Effector CD8-positive, alpha-beta T cell (primary cell): ENCODE data around the gene CTDSPL.
"Not testable (repeated sequence)": the region's sequence is repeated elsewhere in the genome, so short reads cannot be mapped to it uniquely, and the experiment has no call there.

Experiments
- DNase-seq: peaks from one replicate; lab custom pipeline; 2025; lab: John Stamatoyannopoulos, UW

CTDSPL gene

DNA sequence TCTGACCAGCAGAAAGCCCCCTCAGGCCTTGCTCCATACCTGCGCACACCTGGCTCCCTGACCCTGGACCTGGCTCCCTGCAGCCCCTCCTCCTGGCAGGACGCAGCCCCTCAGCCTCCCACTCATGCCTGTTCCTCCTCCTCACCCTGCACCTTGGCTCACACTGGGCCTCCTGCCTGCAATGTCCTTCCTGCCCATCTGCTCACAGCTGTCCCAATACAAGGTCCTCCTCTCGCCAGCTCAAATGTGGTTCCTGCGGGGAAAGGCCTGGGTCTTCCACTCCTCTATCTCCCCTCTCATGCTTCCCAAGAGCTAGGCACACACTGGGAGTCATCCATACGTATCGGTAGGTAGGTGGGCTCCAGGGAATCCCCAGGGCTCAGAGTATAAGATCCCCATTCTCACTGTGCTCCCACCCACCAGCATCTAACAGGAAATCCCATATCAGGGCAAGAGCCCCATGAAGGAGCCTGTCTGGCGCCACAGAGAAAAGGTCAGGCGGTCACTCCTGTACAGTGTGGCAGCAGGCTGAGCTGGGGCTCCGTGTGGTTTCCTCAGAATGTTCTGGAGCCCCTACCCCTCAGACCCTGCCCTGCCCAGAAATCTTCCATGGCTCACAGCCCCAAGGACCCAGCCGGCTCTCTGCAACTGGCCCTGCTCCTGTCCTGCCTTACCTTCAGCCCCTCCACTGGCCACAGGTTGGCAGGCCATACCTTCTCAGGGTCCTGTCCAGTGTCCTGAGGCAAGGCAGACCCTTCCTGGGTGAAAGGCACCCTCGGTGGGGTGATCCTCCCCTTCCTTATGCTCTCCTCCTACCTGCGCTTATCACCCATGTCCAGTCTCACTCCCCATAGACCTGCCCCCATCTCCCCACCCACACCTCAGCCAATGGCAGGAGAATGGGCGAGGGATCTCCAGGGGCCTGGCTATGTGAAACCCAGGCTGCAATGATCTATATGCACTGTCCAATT is 156.9 kb downstream of the CTDSPL start:
- no peak for DNase-seq

DNA sequence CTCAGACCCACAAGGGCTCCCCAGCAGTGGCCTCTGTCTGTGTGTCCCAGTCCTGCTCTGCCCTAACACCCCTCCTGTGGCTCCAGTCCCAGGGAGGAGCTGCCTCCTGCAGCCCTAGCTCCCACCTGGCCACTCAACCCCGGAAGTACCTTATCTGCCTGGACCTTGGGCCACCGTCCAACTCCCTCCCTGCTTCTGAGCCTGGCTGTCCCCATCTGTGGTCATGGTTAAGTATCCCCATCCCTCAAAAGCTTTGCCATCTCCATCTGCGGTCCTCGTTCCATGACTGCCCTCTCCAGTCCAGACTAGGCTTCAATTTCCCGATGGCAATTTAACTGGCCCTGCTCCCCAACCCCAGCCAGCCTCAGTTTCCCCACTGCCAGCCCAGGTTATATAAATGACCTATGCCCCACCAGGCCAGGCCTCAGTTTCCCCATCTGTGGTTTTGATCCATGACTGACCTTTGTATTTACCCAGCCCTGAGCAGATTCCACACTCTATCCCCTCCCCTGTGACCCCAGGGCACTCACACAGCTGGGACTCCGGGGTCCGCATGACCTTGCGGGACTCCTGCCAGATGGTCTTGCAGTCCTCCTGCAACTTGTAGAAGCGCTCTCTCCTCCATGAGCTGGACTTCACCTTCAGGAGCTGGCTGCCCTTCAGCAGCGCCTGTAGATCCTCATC is 158.1 kb downstream of the CTDSPL start:
- no peak for DNase-seq

DNA sequence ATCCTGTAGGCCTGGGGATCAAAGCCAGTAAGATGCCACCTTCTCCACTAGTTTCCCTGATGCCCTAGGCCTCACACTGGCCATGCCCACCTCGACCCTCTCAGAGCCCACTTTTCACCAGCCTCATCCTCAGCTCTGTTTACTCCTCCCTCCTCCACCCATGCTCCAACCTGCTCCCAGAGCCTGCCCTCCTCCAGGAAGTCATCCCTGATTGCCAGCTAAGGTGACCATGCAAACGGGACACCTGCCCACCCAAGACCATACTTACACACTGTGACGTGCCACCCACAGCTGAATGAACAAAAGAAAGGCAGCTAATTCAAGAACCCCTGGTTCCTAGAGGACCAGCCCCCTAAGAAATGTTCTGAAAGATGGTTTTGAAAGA is 158.7 kb downstream of the CTDSPL start:
- DNase-seq = no peak

DNA sequence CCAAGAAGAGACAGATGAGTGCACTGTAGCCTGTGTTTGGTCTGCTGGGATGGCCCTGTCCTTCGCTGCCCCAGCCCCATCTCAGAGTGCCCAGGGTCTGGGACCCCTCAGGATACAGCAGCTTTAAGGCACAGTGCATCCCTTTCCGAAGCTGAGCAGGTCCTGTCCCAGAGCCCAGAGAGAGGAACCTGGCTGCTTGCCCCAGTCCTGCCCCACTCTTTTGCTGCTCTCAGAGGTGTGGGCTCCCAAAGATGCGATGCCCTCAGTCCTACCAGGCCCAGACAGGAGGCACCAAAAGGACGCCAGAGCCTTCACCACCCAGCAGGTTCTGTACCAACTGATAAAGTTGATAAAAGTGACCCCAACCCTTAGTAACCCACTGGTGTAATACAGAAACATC is 159.5 kb downstream of the CTDSPL start:
- DNase-seq = no peak

DNA sequence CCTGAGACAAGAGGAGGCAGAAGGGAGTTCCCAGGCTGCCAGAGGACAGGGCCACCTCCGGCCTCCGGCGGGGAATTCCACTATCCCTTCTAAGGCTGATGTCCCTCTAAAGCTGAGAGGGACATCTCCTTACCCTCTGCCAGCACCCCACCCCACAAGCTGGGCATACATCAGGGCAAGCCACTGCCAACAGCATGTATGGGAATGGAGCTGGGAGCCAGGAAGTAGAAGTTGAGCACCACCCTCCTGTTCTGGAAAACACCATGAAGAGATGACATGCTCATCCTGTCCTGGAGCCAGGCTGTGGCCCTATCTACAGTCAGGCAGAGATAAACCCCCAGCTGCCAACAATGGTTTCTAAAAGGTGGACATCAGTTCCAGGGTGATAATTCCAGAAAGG is 160.6 kb downstream of the CTDSPL start:
- no peak for DNase-seq

DNA sequence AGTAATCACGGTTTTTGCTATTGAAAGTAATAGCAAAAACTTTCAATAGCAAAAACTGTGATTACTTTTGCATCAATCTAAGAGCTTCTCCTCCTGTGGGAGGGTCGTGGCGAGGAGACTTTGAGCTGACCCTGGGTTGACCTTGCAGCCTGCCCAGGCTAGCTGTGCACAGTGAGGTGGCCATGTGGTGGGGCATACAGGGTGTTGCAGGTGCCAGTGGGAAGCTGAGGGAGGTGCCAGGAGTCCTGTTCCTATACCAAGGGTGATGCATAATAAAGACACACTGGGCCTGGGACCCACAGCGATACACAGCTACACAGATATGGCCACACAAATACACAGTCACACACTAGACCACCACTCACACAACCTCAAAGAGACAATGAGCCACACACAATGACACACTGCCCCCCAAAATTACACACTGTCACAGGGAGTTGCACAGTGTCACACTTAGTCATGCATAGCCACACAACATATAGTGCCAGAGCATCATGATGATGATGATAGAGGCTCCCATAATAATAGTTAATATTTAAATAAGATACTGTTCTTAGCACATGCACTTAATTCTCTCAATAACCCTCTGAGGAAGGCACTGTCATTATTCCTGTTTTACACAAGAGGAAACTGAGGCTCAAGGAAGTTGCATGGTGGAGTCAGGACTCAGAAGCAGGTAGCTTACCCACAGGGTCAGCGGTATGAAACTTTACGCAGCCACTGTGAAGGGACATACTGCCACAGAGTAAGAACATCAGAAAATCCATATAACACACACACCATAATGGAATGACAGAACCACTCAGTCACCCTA is 161.4 kb downstream of the CTDSPL start:
- no peak for DNase-seq

DNA sequence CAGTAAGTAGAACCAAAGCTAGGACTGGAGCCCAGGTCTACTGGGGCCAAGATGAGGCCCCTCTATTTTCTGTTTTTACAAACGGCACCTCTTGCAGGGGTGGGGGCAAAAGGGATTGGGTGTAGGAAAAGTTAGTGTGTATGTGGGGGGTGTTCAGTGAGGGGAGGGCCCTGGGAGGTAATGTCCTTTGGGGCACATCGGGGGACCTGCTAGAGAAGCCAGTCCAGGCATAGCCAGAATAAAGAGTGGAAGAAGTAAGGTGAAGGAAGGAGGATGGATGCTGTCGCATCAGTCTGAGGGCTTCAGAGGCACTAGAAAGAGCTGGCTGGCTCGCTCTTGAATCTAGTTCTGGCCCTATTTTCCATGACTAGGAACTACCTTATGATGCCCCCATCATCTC is 165.2 kb downstream of the CTDSPL start:
- DNase-seq = no peak

DNA sequence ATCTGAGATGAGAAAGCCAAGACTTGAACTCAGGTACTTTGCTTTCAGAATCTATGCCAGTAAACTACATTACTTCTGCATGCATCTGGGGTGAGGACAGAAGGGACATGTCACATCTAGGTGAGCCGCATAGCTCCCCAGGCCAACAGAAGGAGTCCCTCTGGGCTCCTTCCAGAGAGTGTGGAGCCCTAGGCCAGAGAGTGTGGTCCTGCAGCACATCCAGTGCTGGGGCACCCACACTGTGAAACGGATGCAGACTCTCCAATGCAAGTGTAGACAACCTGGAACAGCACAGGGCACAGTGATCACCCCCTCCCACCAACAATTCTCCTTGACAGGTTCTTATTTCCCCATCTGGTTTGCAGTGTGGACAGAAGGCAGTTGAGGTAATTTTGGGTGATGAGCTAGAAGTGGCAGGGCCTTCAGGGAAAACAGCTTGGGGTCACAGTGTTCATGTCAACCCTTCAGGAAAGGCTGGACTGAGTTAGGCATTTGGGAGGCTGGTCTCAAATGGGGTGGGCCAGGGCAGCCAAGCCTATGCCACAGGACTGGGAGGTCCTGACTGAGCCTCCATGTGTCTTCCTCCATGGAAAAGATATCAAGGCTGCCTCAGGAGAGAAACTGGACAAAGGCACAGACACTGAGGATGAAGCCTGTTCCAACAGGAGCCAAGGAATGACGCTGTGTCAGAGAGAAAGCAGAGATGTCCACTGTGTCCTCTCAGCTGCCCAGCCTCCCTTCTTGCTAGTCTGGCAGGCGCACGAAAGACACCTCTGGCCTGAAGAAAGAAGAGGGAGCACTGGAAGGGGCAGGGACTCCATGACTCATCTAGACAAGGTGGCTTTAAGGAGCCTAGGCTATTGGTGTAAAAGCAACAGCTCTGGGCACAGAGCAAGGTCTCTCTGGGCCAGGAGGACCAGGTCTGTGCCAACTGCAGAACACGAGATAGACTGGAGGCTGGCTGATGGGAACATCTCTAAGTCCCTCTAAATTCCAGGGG is 166.1 kb downstream of the CTDSPL start:
- no peak for DNase-seq

DNA sequence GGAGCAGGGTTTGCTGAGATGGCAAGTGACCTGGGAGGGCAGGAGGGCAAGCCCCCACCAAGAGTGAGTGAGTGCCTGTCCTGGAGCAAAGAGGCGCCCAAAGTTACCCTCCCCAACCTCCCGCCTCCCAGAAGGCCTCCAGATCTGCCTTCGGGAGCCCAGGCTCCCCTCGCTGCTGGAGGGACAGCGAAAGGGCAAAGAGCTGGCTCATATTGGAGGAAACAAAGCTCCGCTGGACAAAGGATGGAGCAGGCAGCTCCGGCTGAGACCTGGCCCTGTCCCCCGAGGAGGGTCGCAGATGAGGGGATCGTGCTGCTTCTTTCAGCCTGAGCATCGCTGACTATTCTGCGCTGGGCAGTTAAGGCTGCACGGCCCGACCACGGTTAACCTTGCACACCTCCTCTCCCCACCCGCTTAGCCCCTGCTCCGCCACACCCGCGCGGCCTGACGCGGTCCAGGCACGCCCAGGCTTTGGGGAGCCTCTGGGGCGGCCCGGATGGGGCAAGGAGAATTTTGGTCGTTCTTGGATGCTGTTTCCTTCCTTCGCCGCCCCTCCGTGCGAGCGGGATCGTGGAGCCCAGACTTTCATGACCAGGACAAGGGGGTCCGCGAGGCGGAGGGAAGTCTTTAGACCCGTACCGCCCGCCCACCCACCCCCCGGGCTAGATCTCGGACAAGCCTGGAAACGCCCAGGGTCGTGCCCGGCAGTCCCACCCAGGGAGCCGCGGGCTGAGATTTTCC is 167.1 kb downstream of the CTDSPL start:
- no peak for DNase-seq

DNA sequence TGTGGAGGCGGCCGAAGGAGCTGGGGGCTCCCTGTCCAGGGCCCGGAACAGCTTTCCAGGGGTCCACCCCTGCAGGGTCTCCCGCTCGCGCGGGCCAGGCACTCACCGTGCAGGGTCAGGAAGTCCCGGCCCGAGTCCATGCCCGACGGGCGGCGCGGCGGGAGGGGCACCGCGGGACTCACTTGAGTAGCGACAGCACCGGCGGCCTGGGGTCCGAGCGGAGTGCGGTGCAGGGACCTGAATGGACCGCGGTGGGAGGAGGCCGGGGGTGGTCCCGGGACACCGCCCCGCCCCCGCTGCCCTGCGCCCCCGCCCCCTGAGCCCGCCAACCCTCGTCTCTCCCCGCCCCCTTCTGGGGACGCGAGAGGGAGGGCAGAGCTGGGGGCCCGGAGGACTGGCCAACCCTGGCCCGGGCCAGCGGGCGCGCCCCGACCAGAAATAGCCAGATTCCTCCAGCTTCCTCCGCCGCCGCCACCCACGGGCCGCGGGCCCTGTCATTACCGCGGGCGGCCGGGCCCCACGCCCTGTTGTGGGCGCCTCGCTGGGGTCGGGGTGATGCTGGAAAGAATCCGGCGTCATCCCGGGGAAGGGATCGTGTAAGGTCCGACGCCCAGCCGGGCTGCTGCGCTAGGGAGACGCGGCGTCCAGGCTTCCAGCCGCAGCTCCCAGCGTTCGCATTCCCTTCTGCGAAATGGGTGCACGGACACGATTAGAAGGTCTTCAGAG is 167.9 kb downstream of the CTDSPL start, which contains the start of gene PLCD1:
Gene PLCD1, minus strand, starts transcription at position 243 of the 726 bp plus-strand sequence. Its CDS starts 103 bp downstream, at position 140.
- peak; percentile 38 for DNase-seq

DNA sequence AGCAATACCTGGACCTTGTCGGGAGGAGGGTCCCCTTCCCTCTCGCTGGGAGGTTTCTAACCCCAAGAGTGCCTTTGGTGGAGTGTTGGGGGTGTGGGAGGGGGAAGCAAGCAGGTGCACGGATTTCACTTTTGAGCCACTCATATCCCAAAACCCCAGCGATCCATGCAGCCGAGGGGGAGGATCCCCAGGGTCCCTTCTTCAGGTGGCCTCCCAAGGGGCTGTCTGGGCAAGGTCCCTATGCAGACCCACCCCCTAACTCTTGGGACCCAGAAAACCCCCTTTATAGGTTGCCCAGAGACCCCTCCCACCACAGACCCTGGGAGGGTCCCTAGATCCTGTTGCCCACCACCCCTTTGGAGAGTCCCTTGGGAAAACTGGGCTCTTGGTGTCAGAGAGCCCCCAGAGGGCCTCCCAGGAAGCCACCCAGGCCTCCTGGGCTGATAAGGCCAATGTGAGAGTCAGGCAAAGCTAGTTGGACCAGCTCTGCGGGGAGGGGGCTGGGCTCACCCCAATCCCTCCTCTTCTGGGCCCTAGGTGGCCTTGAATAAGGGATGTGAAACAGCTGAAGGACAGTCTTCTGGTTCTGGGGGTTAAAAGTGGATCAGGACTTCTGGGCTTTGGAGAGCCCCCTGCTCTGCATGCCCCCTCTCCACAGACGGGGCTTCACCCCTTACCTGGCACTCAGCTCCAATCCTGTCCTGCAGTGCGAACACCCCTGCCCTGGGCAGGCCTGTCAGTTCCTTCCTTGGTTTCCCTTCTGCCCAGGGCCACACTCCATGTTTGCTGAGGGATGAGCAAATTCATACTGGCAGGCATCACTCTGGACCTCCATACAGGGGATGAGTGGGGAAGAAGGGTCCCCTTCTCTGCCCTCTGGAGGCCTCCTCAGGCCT is 168.7 kb downstream of the CTDSPL start:
- DNase-seq = no peak

DNA sequence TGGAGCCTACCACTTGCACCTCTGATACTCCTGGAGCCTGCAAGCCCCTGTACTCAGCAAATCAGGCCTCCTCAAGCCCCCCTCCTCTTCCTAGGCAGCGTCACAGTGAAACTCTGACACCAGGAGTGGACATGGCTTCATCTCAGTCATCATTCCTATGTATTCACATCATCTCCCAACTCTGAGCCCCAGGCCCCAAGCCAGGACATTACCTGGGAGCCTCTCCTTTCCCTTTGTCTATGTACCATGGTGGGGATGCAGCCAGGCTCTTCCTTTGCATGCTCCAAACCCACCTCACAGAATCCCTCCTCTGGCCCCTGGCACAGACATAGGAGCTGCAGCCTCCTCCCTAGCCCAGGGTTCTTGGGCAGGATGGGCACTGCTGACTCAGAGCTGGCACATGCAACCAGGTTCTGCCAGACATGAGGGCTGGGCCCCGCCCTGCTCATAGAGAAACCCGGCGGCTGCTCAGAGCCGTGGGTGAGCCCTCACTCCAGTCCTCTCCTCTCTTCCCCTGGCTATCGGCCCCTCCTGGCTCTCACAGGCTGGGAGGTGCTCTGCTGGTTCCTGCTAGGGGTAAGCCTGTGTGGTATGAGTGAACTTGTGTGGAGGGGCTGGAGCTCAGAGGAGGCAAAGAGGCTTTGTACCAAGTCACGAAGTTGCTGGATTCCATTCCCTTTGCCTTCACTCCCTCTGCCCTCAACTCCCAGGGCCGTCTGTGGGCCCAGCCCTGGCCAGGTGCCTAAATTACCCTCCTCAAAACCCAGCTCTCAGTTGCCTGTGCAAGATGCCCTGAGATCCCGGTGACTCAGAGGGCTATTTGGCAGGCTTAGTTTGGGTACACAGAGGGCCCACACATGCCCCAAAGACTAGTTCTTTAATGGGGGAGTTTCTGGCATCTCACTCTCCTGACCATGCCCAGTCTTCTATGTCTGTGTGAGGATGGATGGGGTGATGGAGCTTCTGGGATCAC is 169.6 kb downstream of the CTDSPL start:
- DNase-seq = no peak

DNA sequence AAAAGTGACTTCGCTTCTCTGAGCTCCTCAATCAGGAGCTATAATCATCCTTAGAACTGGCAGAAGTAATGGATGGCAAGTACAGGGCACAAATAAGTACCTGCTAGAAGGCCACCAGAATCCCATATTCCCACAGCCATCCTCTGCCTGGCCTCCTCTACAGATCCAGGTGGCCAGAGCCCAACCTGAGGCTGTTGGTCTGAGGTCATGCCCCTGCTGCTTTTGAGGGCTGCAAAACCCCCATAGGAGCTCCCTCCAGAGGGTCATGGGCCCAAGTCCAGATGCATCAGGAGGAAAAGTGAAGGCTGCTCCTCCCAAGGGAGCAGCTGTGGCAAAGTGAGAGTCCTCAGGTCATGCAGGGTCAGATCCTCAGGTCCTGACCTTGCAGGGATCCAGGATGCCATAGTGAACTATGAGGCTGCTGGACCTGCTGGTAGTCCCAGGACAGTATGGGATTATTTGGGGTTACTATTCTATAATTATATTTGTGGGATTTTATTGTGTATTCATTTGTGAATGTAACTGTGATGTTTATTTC is 170.7 kb downstream of the CTDSPL start:
- DNase-seq = no peak

DNA sequence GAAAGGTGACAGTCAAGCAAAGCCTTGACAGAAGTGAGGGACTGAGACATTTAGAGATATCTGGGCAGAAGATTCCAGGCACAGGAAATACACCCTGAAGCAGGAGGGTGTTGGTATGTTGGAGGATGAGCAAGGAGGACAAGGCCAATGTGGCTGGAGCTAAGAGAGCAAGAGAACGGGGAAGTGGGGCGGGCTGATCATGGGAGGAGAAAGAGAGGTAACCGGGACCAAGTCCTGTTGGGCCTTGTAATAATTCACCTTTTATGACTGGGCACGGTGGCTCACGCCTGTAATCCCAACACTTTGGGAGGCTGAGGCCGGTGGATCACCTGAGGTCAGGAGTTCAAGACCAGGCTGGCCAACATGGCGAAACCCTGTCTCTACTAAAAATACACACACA is 171.9 kb downstream of the CTDSPL start:
- DNase-seq = not testable (repeated sequence)
